Placental epithelial cell (primary cell): Measurements from ENCODE around the gene RHBDL1. TPM values are rescaled to one million over a fixed set of nuclear protein-coding genes. Genes with fewer than 3 reads are reported as not detected.

ENCODE experiments used
- total RNA-seq: library from RNA; depleted of rRNA; stranded (reverse); fragments of >200 nt; gene quantifications from 2 replicates; pipeline ENCODE4 v1.2.3, GENCODE V29; 2012

RHBDL1 gene
- total RNA-seq, 1 donor, result 1.2 TPM

Other genes with a start within 250 kb of the RHBDL1 start
- gene CAPN15, start 148.0 kb upstream of the RHBDL1 start, total RNA-seq, result 25.1 and 42.8 TPM in 2 replicates
- gene PRR35, start 115.3 kb upstream of the RHBDL1 start, total RNA-seq, result 0.11 and 0.39 TPM in 2 replicates
- gene NHLRC4, start 108.7 kb upstream of the RHBDL1 start, total RNA-seq, result 0.33 and 0.39 TPM in 2 replicates
- gene PIGQ, start 105.7 kb upstream of the RHBDL1 start, total RNA-seq, result 27.2 and 36.5 TPM in 2 replicates
- gene RAB40C, start 85.6 kb upstream of the RHBDL1 start, total RNA-seq, result 13.7 and 19.0 TPM in 2 replicates
- gene WFIKKN1, start 44.7 kb upstream of the RHBDL1 start, total RNA-seq, result under 0.01 and 0.33 TPM in 2 replicates
- gene METTL26, start 39.4 kb upstream of the RHBDL1 start, total RNA-seq, result 86.0 and 133 TPM in 2 replicates
- gene MCRIP2, start 33.8 kb upstream of the RHBDL1 start, total RNA-seq, result 10.6 and 15.9 TPM in 2 replicates
- 15.4 and 24.3 TPM in 2 replicates for gene WDR90, start 26.3 kb upstream of the RHBDL1 start, total RNA-seq
- 53.0 and 62.8 TPM in 2 replicates for gene RHOT2, start 7.5 kb upstream of the RHBDL1 start, total RNA-seq
- 91.0 and 98.5 TPM in 2 replicates for gene STUB1, start 4.7 kb downstream of the RHBDL1 start, total RNA-seq
- gene JMJD8, start 8.7 kb downstream of the RHBDL1 start, total RNA-seq, result 53.4 and 76.8 TPM in 2 replicates
- 13.3 and 15.4 TPM in 2 replicates for gene WDR24, start 14.7 kb downstream of the RHBDL1 start, total RNA-seq
- gene FBXL16, start 30.1 kb downstream of the RHBDL1 start, total RNA-seq, result 0.11 TPM in 1 of 2 replicates, not detected in the other
- gene METRN, start 39.4 kb downstream of the RHBDL1 start, total RNA-seq, result 56.1 and 60.4 TPM in 2 replicates
- 29.1 and 37.8 TPM in 2 replicates for gene ANTKMT, start 45.5 kb downstream of the RHBDL1 start, total RNA-seq
- 2.3 and 5.5 TPM in 2 replicates for gene CCDC78, start 50.8 kb downstream of the RHBDL1 start, total RNA-seq
- gene HAGHL, start 51.4 kb downstream of the RHBDL1 start, total RNA-seq, result 17.0 and 21.2 TPM in 2 replicates
- 45.2 and 53.8 TPM in 2 replicates for gene CIAO3, start 65.3 kb downstream of the RHBDL1 start, total RNA-seq
- 50.2 and 139 TPM in 2 replicates for gene MSLN, start 85.1 kb downstream of the RHBDL1 start, total RNA-seq
- gene RPUSD1, start 112.7 kb downstream of the RHBDL1 start, total RNA-seq, result 29.4 and 40.1 TPM in 2 replicates
- gene CHTF18, start 112.9 kb downstream of the RHBDL1 start, total RNA-seq, result 22.1 and 27.1 TPM in 2 replicates
- gene GNG13, start 125.1 kb downstream of the RHBDL1 start, total RNA-seq, result 0.39 TPM in 1 of 2 replicates, not detected in the other